Gastroesophageal sphincter (tissue), 4 donors: ENCODE measurements around the gene PIP5K1C. TPM values are rescaled to one million over a fixed set of nuclear protein-coding genes. Genes with fewer than 3 reads are reported as not detected.

Experiments used
- ATAC-seq: fragments of 150-250 bp; one replicate; pipeline ENCODE4 v1.9.1; 2016; ENCODE audit warnings: mild to moderate bottlenecking, moderate library complexity
- H3K27ac ChIP-seq, 4 donors: fragments of 200-600 bp; sonication (generic) in 3 of 4; 1 replicate in 3 of 4; 2 replicates in 1 of 4; pipeline ENCODE4 v1.5.1; 2016 to 2019
- H3K27me3 ChIP-seq: fragments of 200-600 bp; sonication (generic); one replicate; pipeline ENCODE4 v1.5.1; 2019
- H3K36me3 ChIP-seq, 2 donors: fragments of 200-600 bp; sonication (generic); one replicate each; pipeline ENCODE4 v1.5.1; 2019; ENCODE audit warnings: control low read depth in 1 of 2
- H3K4me1 ChIP-seq, 3 donors: fragments of 200-600 bp; sonication (generic); 1 replicate in 2 of 3; 2 replicates in 1 of 3; pipeline ENCODE4 v1.5.1; 2016 to 2019; ENCODE audit warnings: control low read depth in 2 of 3
- H3K4me3 ChIP-seq, 2 donors: fragments of 200-600 bp; sonication (generic); one replicate each; pipeline ENCODE4 v1.5.1; 2019; ENCODE audit warnings: mild to moderate bottlenecking in 1 of 2, moderate library complexity in 1 of 2
- H3K9me3 ChIP-seq, 3 donors: fragments of 200-600 bp; sonication (generic); one replicate each; pipeline ENCODE4 v1.5.1; 2017 to 2019; ENCODE audit warnings: control low read depth in 2 of 3
- EP300 ChIP-seq: sonication (generic); formaldehyde crosslinking; IDR thresholded peaks from one replicate; pipeline ENCODE4 v1.6.1; 2017; ENCODE audit warnings: antibody characterized with exemption, mild to moderate bottlenecking
- POLR2A ChIP-seq, 2 donors: fragments of 450-650 bp; IDR thresholded peaks; one replicate each; pipeline ENCODE4 v1.6.1; 2017; ENCODE audit warnings: antibody characterized with exemption in 2 of 2, mild to moderate bottlenecking in 2 of 2, moderate library complexity in 1 of 2
- POLR2AphosphoS5 ChIP-seq: sonication (generic); formaldehyde crosslinking; IDR thresholded peaks from one replicate; pipeline ENCODE4 v1.6.1; 2017; ENCODE audit warnings: antibody characterized with exemption
- WGBS, 2 donors: methylation state at CpG; one replicate each; pipeline ENCODE4 v1.1.5; 2018; ENCODE audit warnings: low coverage in 1 of 2; 5-methylcytosine and 5-hydroxymethylcytosine counted together
- total RNA-seq, 4 donors: library from RNA; depleted of rRNA; stranded (reverse); fragments of >200 nt; gene quantifications; one replicate each; pipeline ENCODE4 v1.1.0, GENCODE V29; 2016
- TF ChIP-seq, protein P1 (sequence below), 4 experiments: fragments of 200-600 bp in 2 of 4; fragments of 450-650 bp in 2 of 4; sonication (generic) in 1 of 4; IDR thresholded peaks; one replicate each; pipeline ENCODE4 v1.5.1; 2017 to 2019; ENCODE audit warnings: antibody characterized with exemption in 4 of 4, mild to moderate bottlenecking in 2 of 4, moderate library complexity in 2 of 4

PIP5K1C gene
- total RNA-seq, 4 donors from 2014 or later = 50.8 to 165 (median 61.5) TPM

DNA sequence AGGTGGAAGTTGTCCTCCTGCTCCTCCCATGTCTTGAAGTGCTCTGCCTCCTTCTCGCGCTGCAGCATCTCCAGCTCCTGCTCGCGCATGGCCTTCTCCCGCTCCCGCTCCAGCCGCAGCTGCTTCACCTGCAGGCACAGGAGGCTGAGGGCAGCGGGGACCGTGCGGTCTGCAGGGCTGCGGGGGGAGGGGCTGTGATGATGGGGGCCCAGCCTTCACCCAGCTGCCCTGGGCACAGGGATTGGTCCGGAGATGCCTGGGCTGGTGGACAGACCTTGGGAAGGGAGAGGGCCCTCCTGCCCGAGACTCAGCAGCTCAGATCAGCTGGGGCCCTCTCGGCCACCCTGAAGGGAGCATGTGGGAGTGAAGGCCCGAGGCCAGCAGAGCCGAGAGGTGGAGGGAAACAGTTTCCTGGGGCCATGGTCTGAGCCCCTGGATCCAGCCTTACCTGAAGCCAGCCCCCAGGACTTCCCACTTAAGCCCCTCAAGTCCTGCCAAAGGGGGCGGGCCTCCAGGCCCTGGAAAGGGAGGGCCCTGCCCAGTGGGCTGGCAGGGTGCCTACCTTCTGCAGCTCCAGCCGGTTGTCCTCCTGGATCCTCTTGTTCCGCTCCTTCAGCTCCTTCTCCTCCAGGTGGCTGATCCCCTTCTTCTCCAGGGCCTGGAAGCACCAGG lies 80.0 kb downstream of the PIP5K1C start:
- peaks cover 0 to 78% of the 10 kb centered on the region in 2 donors for H3K36me3 ChIP-seq
- TF ChIP-seq POLR2AphosphoS5 = no peak
- TF ChIP-seq, protein P1, sequence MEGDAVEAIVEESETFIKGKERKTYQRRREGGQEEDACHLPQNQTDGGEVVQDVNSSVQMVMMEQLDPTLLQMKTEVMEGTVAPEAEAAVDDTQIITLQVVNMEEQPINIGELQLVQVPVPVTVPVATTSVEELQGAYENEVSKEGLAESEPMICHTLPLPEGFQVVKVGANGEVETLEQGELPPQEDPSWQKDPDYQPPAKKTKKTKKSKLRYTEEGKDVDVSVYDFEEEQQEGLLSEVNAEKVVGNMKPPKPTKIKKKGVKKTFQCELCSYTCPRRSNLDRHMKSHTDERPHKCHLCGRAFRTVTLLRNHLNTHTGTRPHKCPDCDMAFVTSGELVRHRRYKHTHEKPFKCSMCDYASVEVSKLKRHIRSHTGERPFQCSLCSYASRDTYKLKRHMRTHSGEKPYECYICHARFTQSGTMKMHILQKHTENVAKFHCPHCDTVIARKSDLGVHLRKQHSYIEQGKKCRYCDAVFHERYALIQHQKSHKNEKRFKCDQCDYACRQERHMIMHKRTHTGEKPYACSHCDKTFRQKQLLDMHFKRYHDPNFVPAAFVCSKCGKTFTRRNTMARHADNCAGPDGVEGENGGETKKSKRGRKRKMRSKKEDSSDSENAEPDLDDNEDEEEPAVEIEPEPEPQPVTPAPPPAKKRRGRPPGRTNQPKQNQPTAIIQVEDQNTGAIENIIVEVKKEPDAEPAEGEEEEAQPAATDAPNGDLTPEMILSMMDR (IDR thresholded peaks at IDR 0.05) = no peak
- ATAC-seq = no peak
- no peak overlapping the region for H3K4me3 ChIP-seq
- H3K9me3 ChIP-seq = no peaks in the 10 kb centered on the region
- peaks cover 0 to 43% (median 14%) of the 10 kb centered on the region in 3 donors for H3K4me1 ChIP-seq
- 40% methylated on average over 1 of the region's 19 CpGs; no CpG with 5 or more reads in 1 of the 2 donors for WGBS, 2 donors
- H3K27ac ChIP-seq = peak overlapping the region in 1 of 4 donors; percentile 5
- no peaks in the 10 kb centered on the region for H3K27me3 ChIP-seq

DNA sequence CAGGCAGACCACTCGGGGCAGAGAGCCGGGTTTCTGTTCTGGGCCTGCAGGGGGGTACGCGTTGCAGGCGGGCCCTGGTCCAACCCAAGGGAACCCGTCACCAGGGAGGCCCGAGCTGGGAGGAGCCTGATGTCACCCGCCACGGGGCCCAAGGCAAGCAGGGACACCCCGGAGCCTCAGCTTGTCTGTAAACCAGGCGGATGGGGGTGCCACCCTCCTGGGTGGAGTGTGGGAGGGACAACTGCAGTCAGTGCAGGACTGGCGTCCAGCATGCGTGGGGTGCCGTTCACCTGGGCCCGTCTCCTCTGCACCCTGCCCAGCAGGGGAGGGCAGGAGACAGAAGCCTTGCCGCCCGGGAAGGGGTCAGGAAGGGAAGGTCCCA lies 80.6 kb downstream of the PIP5K1C start:
- WGBS, 2 donors = 80% methylated on average over 1 of the region's 17 CpGs; no CpG with 5 or more reads in 1 of the 2 donors
- no peak overlapping the region for H3K27ac ChIP-seq

DNA sequence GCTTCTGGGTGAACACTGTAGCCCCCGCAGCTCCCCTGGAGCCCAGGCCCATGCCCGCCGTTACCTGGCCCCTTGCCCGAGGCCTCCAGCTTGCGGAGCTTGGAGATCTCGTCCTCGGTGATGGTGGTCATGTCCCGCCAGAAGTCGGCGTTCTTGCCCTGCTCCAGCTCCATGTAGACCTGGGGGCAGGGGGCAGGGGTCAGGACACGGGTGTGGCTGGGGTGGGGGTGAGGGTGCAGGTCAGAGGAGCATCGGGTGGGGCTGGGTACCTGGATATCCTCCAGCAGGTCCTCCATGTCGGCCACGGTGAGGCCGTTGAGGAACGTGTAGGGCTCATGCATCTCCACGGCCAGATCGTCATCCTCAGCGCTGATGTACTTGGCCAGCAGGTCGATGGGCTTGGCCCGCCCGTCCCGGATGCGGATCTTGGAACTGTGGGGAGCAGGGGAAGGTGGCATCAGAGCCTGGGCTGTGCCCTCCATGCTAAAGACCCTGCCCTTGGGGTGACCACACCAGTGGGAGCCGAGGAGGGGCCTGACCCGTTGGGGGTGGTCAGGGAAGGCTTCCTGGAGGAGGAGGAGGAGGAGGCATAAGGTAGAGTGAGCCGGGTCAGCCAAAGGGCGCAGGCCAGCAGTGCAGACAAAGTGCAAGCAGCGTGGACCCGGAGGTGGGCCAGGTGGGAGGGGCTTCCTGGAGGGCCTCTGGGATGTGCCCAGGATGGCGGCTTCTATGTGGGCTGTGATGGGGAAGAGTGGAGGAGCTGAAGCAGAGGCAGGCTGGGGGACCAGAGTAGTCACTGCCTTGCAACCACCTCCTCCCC lies 81.2 kb downstream of the PIP5K1C start:
- Histone ChIP-seq H3K4me1 (peaks cover 0 to 43% (median 10%) of the 10 kb centered on the region in 3 donors), H3K27ac (peak overlapping the region in 2 of 4 donors; percentile 54 to 62), H3K9me3 (no peaks in the 10 kb centered on the region), H3K4me3 (no peak overlapping the region), H3K36me3 (peaks cover 0 to 85% of the 10 kb centered on the region in 2 donors), H3K27me3 (no peaks in the 10 kb centered on the region)
- TF ChIP-seq POLR2A (IDR thresholded peaks at IDR 0.05) = no peak
- TF ChIP-seq POLR2AphosphoS5 = no peak
- TF ChIP-seq, protein P1 (IDR thresholded peaks at IDR 0.05) = no peak
- no peak for TF ChIP-seq EP300
- no peak for ATAC-seq
- 74 to 93% methylated on average over 2 to 3 of the region's 31 CpGs for WGBS, 2 donors

More for the DNA sequence above, 80.6 kb downstream of the PIP5K1C start:
- Histone ChIP-seq H3K36me3 (peaks cover 0 to 84% of the 10 kb centered on the region in 2 donors), H3K4me3 (no peak overlapping the region), H3K9me3 (no peaks in the 10 kb centered on the region), H3K4me1 (peaks cover 0 to 43% (median 8%) of the 10 kb centered on the region in 3 donors), H3K27me3 (no peaks in the 10 kb centered on the region)
- ATAC-seq = no peak
- TF ChIP-seq EP300 (no peak), POLR2A (IDR thresholded peaks at IDR 0.05) (no peak), POLR2AphosphoS5 (no peak)
- TF ChIP-seq, protein P1 (IDR thresholded peaks at IDR 0.05) = no peak

DNA sequence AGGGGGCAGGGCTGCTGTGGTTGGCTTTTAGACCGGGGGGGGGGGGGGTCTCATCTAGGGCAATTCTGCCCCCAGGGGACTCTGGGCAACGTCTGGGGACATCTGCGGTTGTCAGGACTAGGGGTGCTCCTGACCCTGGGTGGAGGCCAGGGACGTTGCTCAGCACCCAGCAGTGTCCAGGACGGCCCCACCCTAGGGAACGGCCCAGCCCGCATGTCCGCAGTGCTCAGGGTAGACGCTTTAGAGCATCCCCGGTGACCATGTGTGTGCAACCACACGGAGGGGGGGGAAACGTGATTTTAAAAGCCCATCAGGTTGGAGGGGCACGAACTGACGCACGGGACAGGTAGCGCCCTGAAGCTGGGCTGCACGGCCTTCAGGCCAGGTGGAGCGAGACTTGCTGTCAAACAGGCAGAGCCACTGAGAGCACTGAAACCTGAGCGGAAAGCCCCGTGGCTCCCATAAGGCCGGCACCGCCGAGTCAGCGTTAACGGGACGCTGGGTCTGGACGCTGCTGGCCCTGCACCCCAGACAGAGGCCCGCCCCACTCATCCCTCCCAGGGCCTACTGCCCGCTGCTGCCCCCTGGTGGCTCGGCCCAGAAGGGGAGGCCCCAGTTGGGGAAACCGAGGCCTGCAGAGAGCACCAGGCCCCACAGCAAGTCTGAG lies 82.0 kb downstream of the PIP5K1C start:
- peak overlapping the region in 1 of 2 donors; percentile 26 for H3K4me3 ChIP-seq
- peaks cover 0 to 85% of the 10 kb centered on the region in 2 donors for H3K36me3 ChIP-seq
- H3K4me1 ChIP-seq = peaks cover 0 to 47% (median 18%) of the 10 kb centered on the region in 3 donors
- H3K9me3 ChIP-seq = no peaks in the 10 kb centered on the region
- WGBS, 2 donors = no CpG with 5 or more reads among the region's 31 CpGs
- no peak for TF ChIP-seq POLR2AphosphoS5
- TF ChIP-seq, protein P1 (IDR thresholded peaks at IDR 0.05) = peak in 3 of 4 experiments; percentile 97 to 100 (median 97)
- no peaks in the 10 kb centered on the region for H3K27me3 ChIP-seq
- ATAC-seq = peak; percentile 84
- H3K27ac ChIP-seq = peak overlapping the region in 3 of 4 donors; percentile 54 to 71 (median 62)
